SK-N-SH (cell line): ENCODE results near the gene PUS1.

ENCODE experiments used
- GATA2 ChIP-seq: sonication (generic); formaldehyde crosslinking; IDR thresholded peaks from 2 replicates; pipeline ENCODE4 v1.5.0; 2020; ENCODE audit warnings: mild to moderate bottlenecking, missing genetic modification reagents
- JUND ChIP-seq: IDR thresholded peaks from 2 replicates; pipeline ENCODE4 v1.4.0; 2012
- MEF2A ChIP-seq: IDR thresholded peaks from 2 replicates; pipeline ENCODE4 v1.4.0; 2012; ENCODE audit warnings: low read depth, borderline replicate concordance
- NFIC ChIP-seq: IDR thresholded peaks from 2 replicates; pipeline ENCODE4 v1.4.0; 2012; ENCODE audit warnings: borderline replicate concordance
- NRF1 ChIP-seq: IDR thresholded peaks from 2 replicates; pipeline ENCODE4 v1.6.1; 2012; ENCODE audit warnings: low read depth, mild to moderate bottlenecking, low read length
- RAD21 ChIP-seq: IDR thresholded peaks from 2 replicates; pipeline ENCODE4 v1.6.1; 2012; ENCODE audit warnings: mild to moderate bottlenecking, low read length
- TCF12 ChIP-seq: IDR thresholded peaks from 2 replicates; pipeline ENCODE4 v1.4.0; 2012
- YY1 ChIP-seq: IDR thresholded peaks from 2 replicates; pipeline ENCODE4 v1.4.0; 2012; ENCODE audit warnings: low read depth, mild to moderate bottlenecking
- ZBTB33 ChIP-seq: IDR thresholded peaks from 2 replicates; pipeline ENCODE4 v1.4.0; 2012; ENCODE audit warnings: low read depth, borderline replicate concordance
- TF ChIP-seq, protein P1 (sequence below): fragments of 200-600 bp; sonication (generic); IDR thresholded peaks from 2 replicates; pipeline ENCODE4 v1.6.1; 2017; ENCODE audit warnings: antibody characterized with exemption, mild to moderate bottlenecking, moderate library complexity

GRCh38 chr12:131896811-131897270 lies 32.2 kb upstream of the PUS1 start:
- TF ChIP-seq GATA2 (no peak), MEF2A (no peak), JUND (no peak), YY1 (no peak), NRF1 (no peak), ZBTB33 (no peak), RAD21 (no peak), TCF12 (no peak), NFIC (no peak)
- TF ChIP-seq, protein P1, sequence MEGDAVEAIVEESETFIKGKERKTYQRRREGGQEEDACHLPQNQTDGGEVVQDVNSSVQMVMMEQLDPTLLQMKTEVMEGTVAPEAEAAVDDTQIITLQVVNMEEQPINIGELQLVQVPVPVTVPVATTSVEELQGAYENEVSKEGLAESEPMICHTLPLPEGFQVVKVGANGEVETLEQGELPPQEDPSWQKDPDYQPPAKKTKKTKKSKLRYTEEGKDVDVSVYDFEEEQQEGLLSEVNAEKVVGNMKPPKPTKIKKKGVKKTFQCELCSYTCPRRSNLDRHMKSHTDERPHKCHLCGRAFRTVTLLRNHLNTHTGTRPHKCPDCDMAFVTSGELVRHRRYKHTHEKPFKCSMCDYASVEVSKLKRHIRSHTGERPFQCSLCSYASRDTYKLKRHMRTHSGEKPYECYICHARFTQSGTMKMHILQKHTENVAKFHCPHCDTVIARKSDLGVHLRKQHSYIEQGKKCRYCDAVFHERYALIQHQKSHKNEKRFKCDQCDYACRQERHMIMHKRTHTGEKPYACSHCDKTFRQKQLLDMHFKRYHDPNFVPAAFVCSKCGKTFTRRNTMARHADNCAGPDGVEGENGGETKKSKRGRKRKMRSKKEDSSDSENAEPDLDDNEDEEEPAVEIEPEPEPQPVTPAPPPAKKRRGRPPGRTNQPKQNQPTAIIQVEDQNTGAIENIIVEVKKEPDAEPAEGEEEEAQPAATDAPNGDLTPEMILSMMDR: no peak
